ENCODE measurements around the gene GRIK1. TPM values are rescaled to one million over a fixed set of nuclear protein-coding genes. Genes with fewer than 3 reads are reported as not detected.

Gene GRIK1
- total RNA-seq, 2 donors from 2014 or later: not detected

GRCh38 chr21:29524055-29524454, 415.7 kb downstream of the GRIK1 start:
- Histone ChIP-seq H3K9ac (ENCODE audit: extremely low read depth, low read length, poor library complexity, severe bottlenecking) (no peak overlapping the region), H3K4me3 (ENCODE audit: low read length) (no peak overlapping the region), H3K9me3 (ENCODE audit: control insufficient read depth, low read length) (peaks cover 22% of the 10 kb centered on the region), H3K4me1 (ENCODE audit: control insufficient read depth, insufficient read depth, low read length) (no peaks in the 10 kb centered on the region), H3K27me3 (ENCODE audit: control insufficient read depth, insufficient read depth, low read length, poor library complexity, severe bottlenecking) (no peaks in the 10 kb centered on the region), H3K27ac (ENCODE audit: low read depth, low read length) (no peak overlapping the region), H3K36me3 (ENCODE audit: control insufficient read depth, insufficient read depth, low read length) (no peaks in the 10 kb centered on the region)
- no peak overlapping the region for H3K4me3 Mint-ChIP-seq
- no peak for DNase-seq
- peaks cover 28% of the 10 kb centered on the region for H3K9me3 Mint-ChIP-seq
- H3K4me1 Mint-ChIP-seq: no peaks in the 10 kb centered on the region
- WGBS, 2 experiments (ENCODE audit: insufficient coverage in 1 of 2, insufficient read length in 1 of 2): 100% methylated on average over 1 of the region's 1 CpG; no CpG with 5 or more reads in 1 of the 2 experiments
- TF ChIP-seq CTCF (conservative IDR thresholded peaks at IDR 0.05): no peak
- peaks cover 8% of the 10 kb centered on the region for H3K36me3 Mint-ChIP-seq (ENCODE audit: low read depth)
- H3K27me3 Mint-ChIP-seq (ENCODE audit: insufficient read depth): no peaks in the 10 kb centered on the region
- H3K27ac Mint-ChIP-seq: no peak overlapping the region

- TF ChIP-seq CTCF (conservative IDR thresholded peaks at IDR 0.05): no peak
- no peak overlapping the region for H3K4me3 Mint-ChIP-seq
- H3K9me3 ChIP-seq (ENCODE audit: control insufficient read depth, low read length): peaks cover 22% of the 10 kb centered on the region
These were observed 416.1 kb downstream of the GRIK1 start for GRCh38 chr21:29523646-29524045.

GRCh38 chr21:29521872-29522271, 417.9 kb downstream of the GRIK1 start:
- H3K4me3 Mint-ChIP-seq: no peak overlapping the region
- Histone ChIP-seq H3K4me3 (ENCODE audit: low read length) (no peak overlapping the region), H3K36me3 (ENCODE audit: control insufficient read depth, insufficient read depth, low read length) (no peaks in the 10 kb centered on the region), H3K9me3 (ENCODE audit: control insufficient read depth, low read length) (peaks cover 17% of the 10 kb centered on the region), H3K9ac (ENCODE audit: extremely low read depth, low read length, poor library complexity, severe bottlenecking) (no peak overlapping the region), H3K27me3 (ENCODE audit: control insufficient read depth, insufficient read depth, low read length, poor library complexity, severe bottlenecking) (no peaks in the 10 kb centered on the region), H3K4me1 (ENCODE audit: control insufficient read depth, insufficient read depth, low read length) (no peaks in the 10 kb centered on the region), H3K27ac (ENCODE audit: low read depth, low read length) (no peak overlapping the region)
- DNase-seq: no peak
- H3K36me3 Mint-ChIP-seq (ENCODE audit: low read depth): peaks cover 8% of the 10 kb centered on the region
- peaks cover 20% of the 10 kb centered on the region for H3K9me3 Mint-ChIP-seq
- H3K27ac Mint-ChIP-seq: no peak overlapping the region
- no peaks in the 10 kb centered on the region for H3K27me3 Mint-ChIP-seq (ENCODE audit: insufficient read depth)
- H3K4me1 Mint-ChIP-seq: no peaks in the 10 kb centered on the region
- no peak for TF ChIP-seq CTCF (conservative IDR thresholded peaks at IDR 0.05)
- 96 to 100% methylated on average over 1 of the region's 1 CpG for WGBS, 2 experiments (ENCODE audit: insufficient coverage in 1 of 2, insufficient read length in 1 of 2)

More at GRCh38 chr21:29523646-29524045, 416.1 kb downstream of the GRIK1 start:
- H3K4me3 ChIP-seq (ENCODE audit: low read length): no peak overlapping the region
- no peaks in the 10 kb centered on the region for H3K36me3 ChIP-seq (ENCODE audit: control insufficient read depth, insufficient read depth, low read length)
- H3K27ac ChIP-seq (ENCODE audit: low read depth, low read length): no peak overlapping the region
- WGBS, 2 experiments (ENCODE audit: insufficient coverage in 1 of 2, insufficient read length in 1 of 2): 100% methylated on average over 1 of the region's 1 CpG; no CpG with 5 or more reads in 1 of the 2 experiments
- H3K36me3 Mint-ChIP-seq (ENCODE audit: low read depth): peaks cover 8% of the 10 kb centered on the region
- DNase-seq: no peak
- H3K9ac ChIP-seq (ENCODE audit: extremely low read depth, low read length, poor library complexity, severe bottlenecking): no peak overlapping the region
- H3K9me3 Mint-ChIP-seq: peaks cover 28% of the 10 kb centered on the region
- H3K27me3 Mint-ChIP-seq (ENCODE audit: insufficient read depth): no peaks in the 10 kb centered on the region
- H3K4me1 ChIP-seq (ENCODE audit: control insufficient read depth, insufficient read depth, low read length): no peaks in the 10 kb centered on the region
- no peaks in the 10 kb centered on the region for H3K27me3 ChIP-seq (ENCODE audit: control insufficient read depth, insufficient read depth, low read length, poor library complexity, severe bottlenecking)
- H3K27ac Mint-ChIP-seq: no peak overlapping the region
- H3K4me1 Mint-ChIP-seq: no peaks in the 10 kb centered on the region
